NCI-H460 (cell line): ENCODE measurements around the gene WASHC2C. TPM values are rescaled to one million over a fixed set of nuclear protein-coding genes. Genes with fewer than 3 reads are reported as not detected.
"Not testable (repeated sequence)": the region's sequence is repeated elsewhere in the genome, so short reads cannot be mapped to it uniquely, and the experiment has no call there.

ENCODE experiments used
- DNase-seq: peaks from one replicate; pipeline ENCODE4 v3.0.0-alpha.2; 2016; ENCODE audit warnings: low read depth; ENCODE audit errors: extremely low read depth
- polyA plus RNA-seq: library from polyadenylated mRNA; depleted of rRNA; stranded (reverse); fragments of >200 nt; gene quantifications from 2 replicates; pipeline ENCODE4 v1.2.3, GENCODE V29; 2014; cell fraction: nucleus; rRNA removed
- total RNA-seq: library from RNA; depleted of rRNA; stranded (reverse); fragments of >200 nt; shearing (Covaris generic); gene quantifications from 2 replicates; pipeline ENCODE4 v1.2.3, GENCODE V29; 2014; rRNA removed

The WASHC2C gene, protein sequence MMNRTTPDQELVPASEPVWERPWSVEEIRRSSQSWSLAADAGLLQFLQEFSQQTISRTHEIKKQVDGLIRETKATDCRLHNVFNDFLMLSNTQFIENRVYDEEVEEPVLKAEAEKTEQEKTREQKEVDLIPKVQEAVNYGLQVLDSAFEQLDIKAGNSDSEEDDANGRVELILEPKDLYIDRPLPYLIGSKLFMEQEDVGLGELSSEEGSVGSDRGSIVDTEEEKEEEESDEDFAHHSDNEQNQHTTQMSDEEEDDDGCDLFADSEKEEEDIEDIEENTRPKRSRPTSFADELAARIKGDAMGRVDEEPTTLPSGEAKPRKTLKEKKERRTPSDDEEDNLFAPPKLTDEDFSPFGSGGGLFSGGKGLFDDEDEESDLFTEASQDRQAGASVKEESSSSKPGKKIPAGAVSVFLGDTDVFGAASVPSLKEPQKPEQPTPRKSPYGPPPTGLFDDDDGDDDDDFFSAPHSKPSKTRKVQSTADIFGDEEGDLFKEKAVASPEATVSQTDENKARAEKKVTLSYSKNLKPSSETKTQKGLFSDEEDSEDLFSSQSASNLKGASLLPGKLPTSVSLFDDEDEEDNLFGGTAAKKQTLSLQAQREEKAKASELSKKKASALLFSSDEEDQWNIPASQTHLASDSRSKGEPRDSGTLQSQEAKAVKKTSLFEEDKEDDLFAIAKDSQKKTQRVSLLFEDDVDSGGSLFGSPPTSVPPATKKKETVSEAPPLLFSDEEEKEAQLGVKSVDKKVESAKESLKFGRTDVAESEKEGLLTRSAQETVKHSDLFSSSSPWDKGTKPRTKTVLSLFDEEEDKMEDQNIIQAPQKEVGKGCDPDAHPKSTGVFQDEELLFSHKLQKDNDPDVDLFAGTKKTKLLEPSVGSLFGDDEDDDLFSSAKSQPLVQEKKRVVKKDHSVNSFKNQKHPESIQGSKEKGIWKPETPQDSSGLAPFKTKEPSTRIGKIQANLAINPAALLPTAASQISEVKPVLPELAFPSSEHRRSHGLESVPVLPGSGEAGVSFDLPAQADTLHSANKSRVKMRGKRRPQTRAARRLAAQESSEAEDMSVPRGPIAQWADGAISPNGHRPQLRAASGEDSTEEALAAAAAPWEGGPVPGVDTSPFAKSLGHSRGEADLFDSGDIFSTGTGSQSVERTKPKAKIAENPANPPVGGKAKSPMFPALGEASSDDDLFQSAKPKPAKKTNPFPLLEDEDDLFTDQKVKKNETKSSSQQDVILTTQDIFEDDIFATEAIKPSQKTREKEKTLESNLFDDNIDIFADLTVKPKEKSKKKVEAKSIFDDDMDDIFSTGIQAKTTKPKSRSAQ (N-terminal part only)
- total RNA-seq, result 25.9 and 35.0 TPM in 2 replicates
- 24.6 and 50.5 TPM in 2 replicates for polyA plus RNA-seq

DNA sequence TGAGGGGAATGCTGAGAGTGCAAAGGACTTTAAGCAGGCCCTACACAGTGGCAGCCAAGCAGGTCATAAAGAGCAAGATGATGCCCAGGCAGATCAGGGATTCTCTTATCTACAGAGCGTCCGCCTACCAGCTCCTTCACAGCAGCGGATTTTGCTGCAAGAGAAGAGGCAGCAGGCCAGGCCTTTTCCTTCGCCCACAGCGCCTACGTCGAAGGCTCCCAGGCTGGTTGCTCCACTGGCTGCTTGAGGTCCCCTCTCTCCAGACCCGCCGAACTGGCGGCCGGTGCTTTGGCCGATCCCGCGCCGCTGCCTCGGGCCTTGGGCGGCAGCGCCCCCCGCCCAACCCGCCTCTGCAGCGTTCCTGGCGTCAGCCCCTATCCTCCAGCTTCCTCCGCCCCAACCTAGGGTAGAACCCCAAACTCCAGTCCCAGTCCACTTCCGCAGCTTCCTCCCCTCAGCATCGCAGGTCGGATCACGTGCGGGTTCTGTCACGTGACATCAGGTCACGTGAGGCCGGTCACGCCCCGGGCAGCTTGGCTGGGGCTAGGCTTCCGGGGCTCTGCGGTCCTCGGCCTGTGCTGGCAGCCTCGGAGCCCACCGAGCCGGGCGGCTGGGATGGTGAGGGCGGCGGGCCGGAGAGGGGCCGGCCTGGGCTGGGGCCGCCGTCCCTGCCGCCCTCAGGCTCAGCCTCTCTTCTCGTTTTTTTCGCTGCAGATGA, at the start of gene WASHC2C:
Gene WASHC2C (plus strand): TSS at position 564 of the 718 bp plus-strand sequence. CDS start 52 bp downstream, at position 616.
- peak; percentile 68 for DNase-seq

DNA sequence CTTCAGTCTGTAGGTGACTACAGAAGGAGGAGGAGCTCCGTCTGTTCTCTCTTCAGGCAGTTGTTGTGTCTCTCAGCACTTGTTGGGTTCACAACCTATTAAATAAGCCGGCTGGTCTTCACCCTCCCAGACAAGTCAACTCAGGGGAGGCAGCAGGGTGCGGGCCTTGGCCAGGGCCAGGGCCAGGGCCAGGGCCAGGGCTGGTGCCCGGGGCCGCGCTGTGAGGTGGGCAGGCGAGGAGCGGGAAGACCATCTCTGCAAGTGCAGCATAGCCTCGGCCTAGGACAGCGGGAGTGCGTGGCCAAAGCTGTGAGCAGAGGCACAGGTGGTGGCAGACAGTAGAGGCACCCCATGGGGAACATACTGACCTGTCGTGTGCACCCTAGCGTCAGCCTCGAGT, 48.6 kb upstream of the WASHC2C start:
- DNase-seq, result not testable (repeated sequence)

DNA sequence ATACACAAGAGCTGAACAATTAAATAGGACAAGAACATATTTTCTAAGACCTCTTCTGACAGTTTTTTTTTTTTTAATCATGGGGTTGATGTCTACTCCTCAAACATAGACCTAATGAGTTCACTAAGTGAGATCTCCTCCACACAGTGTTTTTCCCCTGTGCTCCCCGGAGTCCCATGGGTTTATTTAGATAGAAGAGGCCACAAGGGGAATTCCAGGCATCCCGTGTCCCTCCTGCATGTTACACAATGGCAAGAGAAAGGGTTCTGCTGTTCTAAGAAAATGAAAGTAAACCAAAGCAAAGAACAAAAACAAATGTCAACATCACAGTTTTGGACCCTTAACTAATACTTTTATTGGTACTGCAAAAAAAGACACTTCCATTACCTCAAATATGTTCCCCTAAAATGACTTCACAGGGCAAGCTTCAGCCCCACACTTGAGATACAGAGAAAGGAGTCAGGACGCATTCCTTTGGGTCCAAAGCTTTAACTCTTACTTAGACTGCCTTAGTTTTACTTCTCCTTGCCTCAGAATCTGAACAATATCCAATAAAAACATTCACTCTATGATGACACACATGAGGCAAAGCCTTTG, 16.8 kb upstream of the WASHC2C start:
- DNase-seq, result not testable (repeated sequence)

DNA sequence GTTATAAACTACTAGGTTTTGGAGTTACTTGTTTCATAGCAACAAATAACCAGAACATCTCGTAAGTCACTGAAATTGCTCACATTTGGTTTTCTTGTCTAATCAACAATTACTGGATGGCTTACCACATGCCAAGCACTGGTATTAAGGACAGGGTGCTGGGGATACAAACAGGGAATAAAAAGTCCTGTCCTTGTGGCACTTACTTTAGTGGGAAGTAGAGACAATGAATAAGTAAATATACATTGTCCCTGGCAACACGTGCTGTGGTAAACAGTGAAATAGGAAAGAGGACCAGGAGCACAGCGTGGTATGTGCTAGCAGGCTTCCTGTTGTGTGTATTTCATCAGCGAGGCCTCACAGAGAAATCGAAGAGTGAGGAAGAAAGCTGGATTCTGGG, 15.8 kb upstream of the WASHC2C start:
- not testable (repeated sequence) for DNase-seq

DNA sequence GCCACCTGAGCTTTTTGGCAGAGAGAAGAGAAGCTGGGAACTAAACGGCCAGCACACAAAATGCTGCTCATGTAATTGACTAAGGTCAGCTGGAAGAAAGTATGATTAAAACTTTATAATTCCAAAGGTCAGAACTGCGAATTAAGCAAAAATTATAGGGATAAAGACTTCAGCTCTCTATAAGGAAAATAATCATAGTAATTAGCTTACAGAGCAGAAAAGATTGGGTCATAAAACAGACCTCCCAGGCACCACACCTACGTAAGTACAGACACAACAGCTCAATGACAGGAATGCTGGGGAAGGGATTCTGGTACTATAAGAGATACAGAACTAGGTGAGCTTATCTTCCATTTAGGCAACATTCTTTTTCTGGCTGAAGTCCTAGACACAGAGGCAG, 10.0 kb upstream of the WASHC2C start:
- not testable (repeated sequence) for DNase-seq

DNA sequence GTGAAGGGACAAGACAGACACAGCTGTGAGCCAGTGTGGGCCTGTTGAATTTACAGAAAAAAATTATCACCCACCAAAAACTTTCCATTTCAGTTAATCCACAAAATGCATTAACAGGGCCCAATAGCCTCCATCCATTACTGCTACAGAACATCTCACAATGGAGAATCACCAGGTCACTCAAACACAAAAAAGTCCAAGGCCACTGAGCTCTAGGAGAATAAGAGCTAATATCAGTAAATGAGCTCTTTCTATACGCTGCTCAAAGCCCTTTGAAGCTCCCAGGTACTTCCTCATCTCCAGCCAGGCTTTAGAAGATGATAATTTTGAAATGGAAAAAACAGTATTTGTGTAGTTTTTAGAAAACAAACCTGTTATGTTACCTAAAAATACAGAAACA, 9.4 kb upstream of the WASHC2C start:
- not testable (repeated sequence) for DNase-seq

DNA sequence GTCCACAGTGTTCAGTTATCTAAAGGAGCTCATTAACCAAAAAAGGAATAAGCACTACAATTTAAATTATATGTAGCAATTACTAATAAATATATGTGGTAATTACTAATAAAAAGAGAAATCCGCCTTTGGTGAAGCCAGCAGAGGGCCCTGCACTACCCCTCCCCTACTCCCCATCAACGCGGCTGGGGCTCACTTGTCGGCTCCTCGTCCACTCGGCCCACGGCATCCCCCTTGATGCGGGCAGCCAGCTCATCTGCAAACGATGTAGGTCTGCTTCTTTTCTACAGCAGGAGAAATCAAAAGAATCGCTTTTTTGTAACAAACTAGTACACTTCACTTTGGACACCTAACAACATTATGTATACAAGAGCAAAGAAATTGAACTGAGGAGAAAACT, 5.6 kb upstream of the WASHC2C start:
- not testable (repeated sequence) for DNase-seq

DNA sequence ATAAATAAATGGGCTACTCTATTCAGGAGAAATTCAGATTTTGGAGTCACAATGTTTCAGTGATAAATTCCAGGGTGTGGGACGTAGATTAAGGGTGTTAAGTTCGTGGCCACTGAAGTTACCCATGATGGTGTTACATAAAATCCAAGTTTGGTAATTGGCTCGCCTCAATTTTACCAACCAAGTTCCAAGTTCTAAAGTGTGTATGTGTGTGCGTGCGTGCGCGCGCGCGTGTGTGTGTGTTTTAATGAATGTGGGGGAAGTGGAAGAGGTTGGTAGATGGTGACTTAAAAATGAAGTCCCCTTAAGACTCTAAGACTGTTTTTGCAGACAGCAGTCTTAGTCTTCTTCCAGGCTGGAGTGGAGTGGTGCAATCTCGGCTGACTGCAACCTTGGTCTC, 3.2 kb upstream of the WASHC2C start:
- not testable (repeated sequence) for DNase-seq

DNA sequence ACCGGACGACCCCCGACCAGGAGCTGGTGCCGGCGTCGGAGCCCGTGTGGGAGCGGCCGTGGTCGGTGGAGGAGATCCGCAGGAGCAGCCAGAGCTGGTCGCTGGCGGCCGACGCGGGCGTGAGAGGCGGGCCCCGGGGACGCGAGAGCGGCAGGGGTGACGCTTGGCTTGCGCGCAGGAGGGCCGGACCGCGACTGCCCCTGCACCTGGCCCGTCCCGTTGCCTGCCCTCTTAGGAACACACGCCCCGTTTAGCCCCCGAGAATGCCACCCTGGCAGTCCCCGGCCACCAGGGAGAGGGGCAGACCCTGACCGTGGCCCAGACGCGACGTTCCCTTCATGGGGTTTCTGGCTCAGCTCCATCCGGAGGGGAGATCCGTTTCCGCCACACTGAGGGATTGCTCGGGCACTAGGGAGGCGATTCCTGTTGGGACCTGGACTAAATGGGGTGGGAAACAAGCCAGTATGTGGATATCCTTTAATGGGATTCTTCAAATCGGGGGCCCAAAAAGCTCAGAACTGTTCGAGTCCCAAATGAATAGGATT, 427 bp downstream of the WASHC2C start:
- not testable (repeated sequence) for DNase-seq

DNA sequence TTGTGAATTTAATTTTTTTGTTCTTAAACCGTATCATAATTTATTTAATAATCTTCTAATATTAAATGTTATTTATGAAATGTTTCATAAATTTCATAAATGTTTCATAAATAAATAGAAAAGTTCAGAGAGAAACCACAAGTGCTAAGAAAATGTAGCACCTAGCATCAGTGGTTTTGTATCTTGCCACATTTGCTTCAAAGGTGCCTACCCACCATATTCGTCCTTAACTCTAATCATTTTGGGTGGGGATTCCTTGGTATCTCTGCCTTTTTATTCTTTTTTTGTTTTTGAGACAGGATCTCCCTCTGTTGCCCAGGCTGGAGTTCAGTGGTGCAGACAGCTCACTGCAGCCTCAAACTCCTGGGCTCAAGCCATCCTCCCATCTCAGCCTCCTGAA, 7.4 kb downstream of the WASHC2C start:
- DNase-seq, result not testable (repeated sequence)

DNA sequence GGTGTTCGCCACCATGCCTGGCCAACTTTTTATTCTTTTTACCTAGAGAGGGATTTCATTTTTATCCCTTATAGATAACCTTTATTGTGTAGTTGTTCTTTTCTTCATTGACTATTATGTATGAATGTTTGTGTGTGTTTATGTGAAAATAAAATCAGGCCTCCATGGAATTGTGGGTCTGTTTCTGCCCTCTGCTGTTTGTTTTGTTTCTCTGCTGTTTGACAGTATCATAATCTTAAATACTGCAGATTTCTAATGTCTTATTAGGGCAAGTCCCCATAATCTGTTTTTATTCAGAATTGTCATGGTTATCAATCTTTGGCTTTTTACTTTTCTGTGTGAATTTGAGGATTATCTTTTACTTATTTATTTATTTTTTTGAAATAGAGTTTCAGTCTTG, 7.8 kb downstream of the WASHC2C start:
- not testable (repeated sequence) for DNase-seq

DNA sequence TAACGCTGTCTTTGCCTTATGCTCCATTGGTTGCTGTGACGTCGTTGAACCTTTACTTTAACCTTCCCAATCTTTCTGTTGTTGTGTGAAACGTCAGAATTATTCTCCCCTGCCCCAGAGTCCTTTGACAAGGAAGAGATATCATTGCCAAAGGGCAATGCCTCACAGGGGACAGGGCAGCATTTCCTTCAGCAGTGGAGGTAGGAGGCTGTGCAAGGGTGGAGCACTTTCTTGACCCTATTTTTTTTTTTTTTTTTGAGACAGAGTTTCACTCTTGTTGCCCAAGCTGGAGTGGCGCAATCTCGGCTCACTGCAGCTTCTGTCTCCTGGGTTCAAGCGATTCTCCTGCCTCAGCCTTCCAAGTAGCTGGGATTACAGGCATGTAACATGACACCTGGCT, 14.5 kb downstream of the WASHC2C start:
- DNase-seq, result not testable (repeated sequence)

DNA sequence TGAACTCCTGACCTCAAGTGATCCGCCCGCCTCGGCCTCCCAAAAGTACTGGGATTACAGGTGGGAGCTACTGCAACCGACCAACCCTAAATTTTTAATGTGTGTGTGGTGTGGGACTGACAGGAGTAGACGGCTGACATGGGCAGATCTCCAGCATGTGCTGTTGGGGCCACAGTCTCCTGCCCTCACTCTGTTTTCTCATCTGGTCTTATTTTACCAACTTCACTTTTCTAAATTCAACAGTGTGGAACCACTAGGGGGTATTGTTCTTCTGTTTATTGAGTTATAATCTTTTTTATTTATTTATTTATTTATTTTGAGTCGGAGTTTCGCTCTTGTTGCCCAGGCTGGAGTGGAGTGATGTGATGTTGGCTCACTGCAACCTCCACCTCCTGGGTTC, 14.9 kb downstream of the WASHC2C start:
- not testable (repeated sequence) for DNase-seq

DNA sequence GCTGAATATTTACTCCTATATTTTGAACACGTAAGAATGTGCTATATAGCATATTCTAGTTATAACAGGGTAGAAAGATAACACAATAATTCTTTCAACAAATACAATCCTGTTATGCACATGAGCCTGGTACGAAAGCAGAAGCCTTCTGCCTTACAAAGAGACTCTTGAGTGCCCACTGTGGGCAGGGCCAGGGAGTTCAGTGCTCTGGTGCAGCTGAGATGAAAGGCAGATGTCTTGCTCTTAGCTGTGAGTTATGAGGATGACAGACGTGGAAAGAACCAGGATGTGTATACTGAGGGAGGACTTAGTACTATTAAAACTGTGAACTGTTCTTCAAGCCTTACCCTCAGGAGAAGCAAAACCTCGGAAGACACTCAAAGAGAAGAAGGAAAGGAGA, 24.1 kb downstream of the WASHC2C start:
- DNase-seq, result not testable (repeated sequence)

DNA sequence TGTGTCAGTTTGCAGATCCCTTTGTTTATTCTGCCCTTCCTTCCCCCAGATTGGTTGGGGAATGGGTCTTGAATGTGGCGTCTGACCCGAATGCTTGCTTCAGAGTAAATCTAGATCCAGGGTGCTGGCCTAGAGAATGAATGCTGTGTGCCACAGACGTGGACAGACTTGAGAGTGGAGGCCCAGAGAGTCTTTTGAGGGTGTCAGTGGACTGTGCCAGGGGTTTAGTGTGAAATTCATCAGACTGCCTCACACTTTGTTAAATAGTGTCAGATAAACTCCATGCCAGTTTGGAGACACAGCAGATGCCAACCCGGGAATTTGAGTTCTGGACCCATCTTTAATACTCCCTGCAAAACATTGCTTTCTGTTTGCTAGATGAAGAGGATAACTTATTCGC, 25.1 kb downstream of the WASHC2C start:
- DNase-seq, result not testable (repeated sequence)

DNA sequence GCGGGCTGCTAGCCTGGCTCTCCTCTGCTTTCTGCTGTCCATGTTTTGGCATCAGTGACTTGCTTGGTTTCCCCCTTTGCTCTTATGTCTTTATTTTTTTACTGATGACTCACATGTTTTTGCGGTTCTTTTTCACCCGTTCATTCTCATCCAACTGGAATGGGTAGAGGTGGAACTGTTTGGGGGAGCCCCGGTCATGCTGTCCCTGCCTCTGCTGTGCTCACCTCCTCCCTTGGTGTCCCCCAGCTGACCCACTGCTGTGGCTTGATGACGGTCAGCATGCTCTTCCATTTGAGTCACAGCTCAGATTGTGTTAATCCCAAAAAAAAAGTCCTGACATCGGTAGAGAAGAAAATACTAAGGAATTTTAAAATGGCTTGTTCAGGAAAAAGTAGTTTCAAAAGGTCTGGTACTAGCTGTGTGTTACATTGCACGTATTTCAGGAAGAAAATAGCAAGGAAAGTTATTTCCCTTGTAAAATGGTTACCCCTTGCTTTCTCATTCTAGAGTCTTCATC, 27.0 kb downstream of the WASHC2C start:
- DNase-seq, result not testable (repeated sequence)

DNA sequence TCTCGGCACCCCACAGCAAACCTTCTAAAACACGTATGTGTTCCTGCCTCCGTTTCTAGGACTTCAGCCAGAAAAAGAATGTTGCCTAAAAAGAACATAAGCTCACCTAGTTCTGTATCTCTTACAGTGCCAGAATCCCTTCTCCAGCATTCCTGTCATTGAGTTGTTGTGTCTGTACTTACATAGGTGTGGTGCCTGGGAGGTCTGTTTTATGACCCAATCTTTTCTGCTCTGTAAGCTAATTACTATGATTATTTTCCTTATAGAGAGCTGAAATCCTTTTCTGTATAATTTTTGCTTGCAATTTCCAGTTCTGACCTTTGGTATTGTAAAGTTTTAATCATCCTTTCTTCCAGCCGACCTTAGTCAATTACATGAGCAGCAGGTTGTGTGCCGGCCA, 28.0 kb downstream of the WASHC2C start:
- DNase-seq, result not testable (repeated sequence)

DNA sequence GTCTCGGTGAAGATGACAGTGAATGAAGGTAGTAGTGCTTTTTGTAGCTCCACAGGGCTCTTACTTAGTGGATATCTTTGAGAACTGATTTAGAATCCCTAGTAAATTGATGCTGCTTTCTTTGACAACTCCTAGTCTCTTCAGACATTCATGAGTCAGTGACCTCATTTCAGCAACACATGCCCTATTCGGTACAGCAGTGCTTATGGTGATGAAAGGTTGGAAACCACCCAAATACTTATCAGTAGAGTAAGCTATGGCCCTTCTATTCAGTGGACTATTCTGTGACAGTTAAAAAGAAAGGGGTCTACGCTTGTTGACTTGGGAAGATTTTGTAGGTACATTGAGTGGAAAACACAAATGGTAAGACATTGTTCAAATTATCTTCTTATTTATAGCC, 29.0 kb downstream of the WASHC2C start:
- DNase-seq, result not testable (repeated sequence)
